Measurements from ENCODE around the gene DOCK4. TPM values are rescaled to one million over a fixed set of nuclear protein-coding genes. Genes with fewer than 3 reads are reported as not detected.

Gene DOCK4
- total and polyA plus RNA-seq, 4 donors, result 7.2 to 48.9 (median 12.8) TPM

DNA sequence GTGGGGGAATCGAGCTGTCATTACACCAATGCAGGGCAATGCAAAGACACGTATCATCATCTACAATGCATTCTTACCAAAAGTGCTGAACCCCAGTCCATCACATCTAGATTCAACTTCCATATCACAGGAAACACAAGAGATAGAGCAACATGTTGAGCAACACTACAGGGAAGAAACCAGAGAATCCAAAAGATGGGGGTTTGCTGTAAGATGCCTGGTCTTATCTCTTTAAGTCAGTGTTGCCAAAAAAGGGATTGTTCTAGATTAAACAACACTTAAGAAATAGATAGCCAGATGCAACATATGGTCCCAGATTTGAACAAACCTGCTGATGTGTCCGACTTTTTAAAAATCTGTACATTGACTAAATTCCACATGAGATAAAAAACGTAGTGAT, 328.3 kb downstream of the DOCK4 start:
- WGBS, result 93% methylated on average over 4 of the region's 4 CpGs
- H3K27me3 ChIP-seq (ENCODE audit: control insufficient read depth in 4 of 4, insufficient read depth in 4 of 4, low read length in 3 of 4), result no peaks in the 10 kb centered on the region
- no peak overlapping the region for H3K4me3 ChIP-seq (ENCODE audit: low read depth in 1 of 3, low read length in 3 of 3)
- no peak overlapping the region for H3K9ac ChIP-seq (ENCODE audit: low read depth in 1 of 2, low read length in 2 of 2)
- no peaks in the 10 kb centered on the region for H3K4me1 ChIP-seq (ENCODE audit: control insufficient read depth in 4 of 4, insufficient read depth in 4 of 4, low read length in 3 of 4)
- TF ChIP-seq, protein P1, sequence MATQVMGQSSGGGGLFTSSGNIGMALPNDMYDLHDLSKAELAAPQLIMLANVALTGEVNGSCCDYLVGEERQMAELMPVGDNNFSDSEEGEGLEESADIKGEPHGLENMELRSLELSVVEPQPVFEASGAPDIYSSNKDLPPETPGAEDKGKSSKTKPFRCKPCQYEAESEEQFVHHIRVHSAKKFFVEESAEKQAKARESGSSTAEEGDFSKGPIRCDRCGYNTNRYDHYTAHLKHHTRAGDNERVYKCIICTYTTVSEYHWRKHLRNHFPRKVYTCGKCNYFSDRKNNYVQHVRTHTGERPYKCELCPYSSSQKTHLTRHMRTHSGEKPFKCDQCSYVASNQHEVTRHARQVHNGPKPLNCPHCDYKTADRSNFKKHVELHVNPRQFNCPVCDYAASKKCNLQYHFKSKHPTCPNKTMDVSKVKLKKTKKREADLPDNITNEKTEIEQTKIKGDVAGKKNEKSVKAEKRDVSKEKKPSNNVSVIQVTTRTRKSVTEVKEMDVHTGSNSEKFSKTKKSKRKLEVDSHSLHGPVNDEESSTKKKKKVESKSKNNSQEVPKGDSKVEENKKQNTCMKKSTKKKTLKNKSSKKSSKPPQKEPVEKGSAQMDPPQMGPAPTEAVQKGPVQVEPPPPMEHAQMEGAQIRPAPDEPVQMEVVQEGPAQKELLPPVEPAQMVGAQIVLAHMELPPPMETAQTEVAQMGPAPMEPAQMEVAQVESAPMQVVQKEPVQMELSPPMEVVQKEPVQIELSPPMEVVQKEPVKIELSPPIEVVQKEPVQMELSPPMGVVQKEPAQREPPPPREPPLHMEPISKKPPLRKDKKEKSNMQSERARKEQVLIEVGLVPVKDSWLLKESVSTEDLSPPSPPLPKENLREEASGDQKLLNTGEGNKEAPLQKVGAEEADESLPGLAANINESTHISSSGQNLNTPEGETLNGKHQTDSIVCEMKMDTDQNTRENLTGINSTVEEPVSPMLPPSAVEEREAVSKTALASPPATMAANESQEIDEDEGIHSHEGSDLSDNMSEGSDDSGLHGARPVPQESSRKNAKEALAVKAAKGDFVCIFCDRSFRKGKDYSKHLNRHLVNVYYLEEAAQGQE (IDR thresholded peaks at IDR 0.05), result no peak
- TF ChIP-seq JUND (IDR thresholded peaks at IDR 0.05) (no peak), HNF4A (conservative IDR thresholded peaks at IDR 0.05) (no peak), HNF4G (IDR thresholded peaks at IDR 0.05) (no peak), GABPA (IDR thresholded peaks at IDR 0.05 in 1 of 2, conservative IDR thresholded peaks at IDR 0.05 in 1 of 2) (no peak), FOXA1 (IDR thresholded peaks at IDR 0.05) (no peak), RXRA (IDR thresholded peaks at IDR 0.05) (no peak), RAD21 (IDR thresholded peaks at IDR 0.05) (no peak), EGR1 (IDR thresholded peaks at IDR 0.05; ENCODE audit: low read depth in 2 of 2) (no peak), YY1 (IDR thresholded peaks at IDR 0.05) (no peak), NR2F2 (IDR thresholded peaks at IDR 0.05) (no peak), FOXA2 (IDR thresholded peaks at IDR 0.05) (no peak), SP1 (IDR thresholded peaks at IDR 0.05) (no peak), TAF1 (conservative IDR thresholded peaks at IDR 0.05) (no peak)
- TF ChIP-seq, protein P2, sequence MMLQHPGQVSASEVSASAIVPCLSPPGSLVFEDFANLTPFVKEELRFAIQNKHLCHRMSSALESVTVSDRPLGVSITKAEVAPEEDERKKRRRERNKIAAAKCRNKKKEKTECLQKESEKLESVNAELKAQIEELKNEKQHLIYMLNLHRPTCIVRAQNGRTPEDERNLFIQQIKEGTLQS (IDR thresholded peaks at IDR 0.05), result no peak
- TF ChIP-seq, protein P3, sequence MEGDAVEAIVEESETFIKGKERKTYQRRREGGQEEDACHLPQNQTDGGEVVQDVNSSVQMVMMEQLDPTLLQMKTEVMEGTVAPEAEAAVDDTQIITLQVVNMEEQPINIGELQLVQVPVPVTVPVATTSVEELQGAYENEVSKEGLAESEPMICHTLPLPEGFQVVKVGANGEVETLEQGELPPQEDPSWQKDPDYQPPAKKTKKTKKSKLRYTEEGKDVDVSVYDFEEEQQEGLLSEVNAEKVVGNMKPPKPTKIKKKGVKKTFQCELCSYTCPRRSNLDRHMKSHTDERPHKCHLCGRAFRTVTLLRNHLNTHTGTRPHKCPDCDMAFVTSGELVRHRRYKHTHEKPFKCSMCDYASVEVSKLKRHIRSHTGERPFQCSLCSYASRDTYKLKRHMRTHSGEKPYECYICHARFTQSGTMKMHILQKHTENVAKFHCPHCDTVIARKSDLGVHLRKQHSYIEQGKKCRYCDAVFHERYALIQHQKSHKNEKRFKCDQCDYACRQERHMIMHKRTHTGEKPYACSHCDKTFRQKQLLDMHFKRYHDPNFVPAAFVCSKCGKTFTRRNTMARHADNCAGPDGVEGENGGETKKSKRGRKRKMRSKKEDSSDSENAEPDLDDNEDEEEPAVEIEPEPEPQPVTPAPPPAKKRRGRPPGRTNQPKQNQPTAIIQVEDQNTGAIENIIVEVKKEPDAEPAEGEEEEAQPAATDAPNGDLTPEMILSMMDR (IDR thresholded peaks at IDR 0.05; ENCODE audit: low read depth, low read length, missing input control), result no peak
- TF ChIP-seq, protein P4, sequence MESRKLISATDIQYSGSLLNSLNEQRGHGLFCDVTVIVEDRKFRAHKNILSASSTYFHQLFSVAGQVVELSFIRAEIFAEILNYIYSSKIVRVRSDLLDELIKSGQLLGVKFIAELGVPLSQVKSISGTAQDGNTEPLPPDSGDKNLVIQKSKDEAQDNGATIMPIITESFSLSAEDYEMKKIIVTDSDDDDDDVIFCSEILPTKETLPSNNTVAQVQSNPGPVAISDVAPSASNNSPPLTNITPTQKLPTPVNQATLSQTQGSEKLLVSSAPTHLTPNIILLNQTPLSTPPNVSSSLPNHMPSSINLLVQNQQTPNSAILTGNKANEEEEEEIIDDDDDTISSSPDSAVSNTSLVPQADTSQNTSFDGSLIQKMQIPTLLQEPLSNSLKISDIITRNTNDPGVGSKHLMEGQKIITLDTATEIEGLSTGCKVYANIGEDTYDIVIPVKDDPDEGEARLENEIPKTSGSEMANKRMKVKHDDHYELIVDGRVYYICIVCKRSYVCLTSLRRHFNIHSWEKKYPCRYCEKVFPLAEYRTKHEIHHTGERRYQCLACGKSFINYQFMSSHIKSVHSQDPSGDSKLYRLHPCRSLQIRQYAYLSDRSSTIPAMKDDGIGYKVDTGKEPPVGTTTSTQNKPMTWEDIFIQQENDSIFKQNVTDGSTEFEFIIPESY (IDR thresholded peaks at IDR 0.05), result no peak
- TF ChIP-seq, protein P5, sequence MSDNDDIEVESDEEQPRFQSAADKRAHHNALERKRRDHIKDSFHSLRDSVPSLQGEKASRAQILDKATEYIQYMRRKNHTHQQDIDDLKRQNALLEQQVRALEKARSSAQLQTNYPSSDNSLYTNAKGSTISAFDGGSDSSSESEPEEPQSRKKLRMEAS (IDR thresholded peaks at IDR 0.05), result no peak
- no peak for DNase-seq (ENCODE audit: low spot score)
- peaks cover 0 to 9% (median 3%) of the 10 kb centered on the region in 4 donors for H3K36me3 ChIP-seq (ENCODE audit: control insufficient read depth in 4 of 4, insufficient read depth in 3 of 4, low read depth in 1 of 4, low read length in 3 of 4)
- H3K9me3 ChIP-seq (ENCODE audit: control insufficient read depth in 4 of 4, low read length in 3 of 4), result no peaks in the 10 kb centered on the region
- H3K27ac ChIP-seq (ENCODE audit: low read depth in 1 of 2, low read length in 2 of 2), result no peak overlapping the region

All from liver (tissue), 9 donors.